Karpas-422 (cell line): ENCODE results near the gene LRBA. TPM values are rescaled to one million over a fixed set of nuclear protein-coding genes. Genes with fewer than 3 reads are reported as not detected.

Experiments
- DNase-seq: peaks from one replicate; pipeline ENCODE4 v3.0.0-alpha.2; 2015
- H2AFZ ChIP-seq: fragments of 200-600 bp; sonication (generic); 2 replicates; pipeline ENCODE4 v1.6.1; 2014; ENCODE audit warnings: antibody characterized with exemption, low read length, mixed read lengths
- H3K27ac ChIP-seq: fragments of 200-600 bp; sonication (generic); 2 replicates; pipeline ENCODE4 v1.5.1; 2014; ENCODE audit warnings: mild to moderate bottlenecking, low read length, moderate library complexity
- H3K27me3 ChIP-seq: fragments of 200-600 bp; sonication (generic); 2 replicates; pipeline ENCODE4 v1.6.1; 2014; ENCODE audit warnings: low read length, mixed read lengths
- H3K36me3 ChIP-seq: fragments of 200-600 bp; sonication (generic); 2 replicates; pipeline ENCODE4 v1.6.1; 2014; ENCODE audit warnings: low read length, mixed read lengths; ENCODE audit not compliant: insufficient read depth
- H3K4me1 ChIP-seq: fragments of 200-600 bp; sonication (generic); 2 replicates; pipeline ENCODE4 v1.6.1; 2014; ENCODE audit warnings: mild to moderate bottlenecking, low read length, mixed read lengths
- H3K4me2 ChIP-seq: fragments of 200-600 bp; sonication (generic); 2 replicates; pipeline ENCODE4 v1.6.1; 2014; ENCODE audit warnings: low read length, low read depth, mild to moderate bottlenecking; ENCODE audit not compliant: poor library complexity, severe bottlenecking
- H3K4me3 ChIP-seq: fragments of 200-600 bp; sonication (generic); 2 replicates; pipeline ENCODE4 v1.5.1; 2014; ENCODE audit warnings: mild to moderate bottlenecking, antibody characterized with exemption, low read length, mixed read lengths
- H3K79me2 ChIP-seq: fragments of 200-600 bp; sonication (generic); 2 replicates; pipeline ENCODE4 v1.6.1; 2014; ENCODE audit warnings: mild to moderate bottlenecking, low read length, mixed read lengths
- H3K9ac ChIP-seq: fragments of 200-600 bp; sonication (generic); 2 replicates; pipeline ENCODE4 v1.6.0; 2014; ENCODE audit warnings: low read length
- H3K9me2 ChIP-seq: fragments of 200-600 bp; sonication (generic), shearing (Covaris generic); replicated peaks from 2 replicates; pipeline ENCODE4 v1.6.0; 2014; ENCODE audit warnings: mild to moderate bottlenecking, low read length, moderate library complexity; ENCODE audit not compliant: insufficient read depth
- H3K9me3 ChIP-seq: fragments of 300-700, 200-600 bp; sonication (generic); 2 replicates; pipeline ENCODE4 v1.6.1; 2014; ENCODE audit warnings: low read length, mixed read lengths
- H4K20me1 ChIP-seq: fragments of 200-600 bp; sonication (generic); 2 replicates; pipeline ENCODE4 v1.6.1; 2014; ENCODE audit warnings: mild to moderate bottlenecking, antibody characterized with exemption, low read length, low read depth; ENCODE audit not compliant: insufficient read depth
- total RNA-seq: library from RNA; depleted of rRNA; stranded (reverse); fragments of >200 nt; shearing (Covaris generic); gene quantifications from 2 replicates; pipeline ENCODE4 v1.2.3, GENCODE V29; 2014; ENCODE audit warnings: low replicate concordance

LRBA gene
- total RNA-seq, 1 experiment from 2014 or later = 131 TPM

DNA sequence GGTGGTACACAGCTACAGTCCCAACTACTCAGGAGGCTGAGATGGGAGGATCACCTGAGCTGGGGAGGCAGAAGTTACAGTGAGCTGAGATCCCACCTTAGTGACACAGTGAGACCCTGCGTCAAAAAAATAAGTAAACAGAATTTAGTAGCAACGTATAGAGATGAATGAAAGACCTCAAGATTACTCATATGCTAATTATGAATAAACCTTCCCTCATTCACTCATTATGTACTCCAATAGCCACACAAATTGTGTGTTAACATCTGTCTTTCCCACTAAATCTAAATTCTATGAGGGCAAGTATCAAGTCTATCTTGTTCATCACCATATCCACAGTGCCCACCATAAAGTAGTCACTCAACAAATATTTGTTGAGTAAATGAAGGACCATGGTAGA, 111.5 kb downstream of the LRBA start:
- H3K36me3 ChIP-seq = peaks cover 63% of the 10 kb centered on the region
- no peaks in the 10 kb centered on the region for H3K27me3 ChIP-seq
- no peak overlapping the region for H3K4me3 ChIP-seq

DNA sequence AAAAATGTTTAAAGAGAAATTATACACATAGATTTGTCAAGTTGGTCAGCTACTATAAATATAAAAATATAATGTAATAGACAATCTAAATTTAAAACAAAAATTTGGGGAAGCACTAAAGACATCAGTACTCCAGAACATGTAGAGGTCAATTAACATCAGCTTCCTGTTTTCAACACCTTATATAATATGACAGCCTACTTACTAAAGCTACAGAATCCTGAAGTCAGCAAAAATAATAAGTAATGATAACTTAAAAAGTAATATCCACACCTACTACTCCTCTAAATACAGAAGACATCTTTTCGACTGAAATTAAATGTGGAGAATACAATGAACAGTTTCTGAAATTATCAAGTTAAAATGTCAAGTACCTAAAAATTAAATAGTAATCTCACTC, 118.6 kb downstream of the LRBA start:
- 0 out of 2 replicates have a peak, but pooled peaks cover 7% of the 10 kb centered on the region for H3K79me2 ChIP-seq
- no peak overlapping the region for H3K4me3 ChIP-seq
- H2AFZ ChIP-seq = no peak overlapping the region
- no peaks in the 10 kb centered on the region for H3K9me2 ChIP-seq
- H4K20me1 ChIP-seq = no peaks in the 10 kb centered on the region
- no peaks in the 10 kb centered on the region for H3K27me3 ChIP-seq
- H3K4me1 ChIP-seq = no peaks in the 10 kb centered on the region
- H3K9me3 ChIP-seq = no peaks in the 10 kb centered on the region
- H3K4me2 ChIP-seq = no peak overlapping the region
- H3K27ac ChIP-seq = no peak overlapping the region
- no peak overlapping the region for H3K9ac ChIP-seq
- DNase-seq = no peak
- peaks cover 54% of the 10 kb centered on the region for H3K36me3 ChIP-seq

More for the DNA sequence above, 111.5 kb downstream of the LRBA start:
- H3K9ac ChIP-seq = no peak overlapping the region
- DNase-seq = no peak
- no peaks in the 10 kb centered on the region for H3K9me2 ChIP-seq
- no peak overlapping the region for H3K27ac ChIP-seq
- peaks cover 23% of the 10 kb centered on the region; the same call in 1 of the 2 replicates for H3K79me2 ChIP-seq
- H3K4me2 ChIP-seq = no peak overlapping the region
- H3K4me1 ChIP-seq = no peaks in the 10 kb centered on the region
- no peaks in the 10 kb centered on the region; the same call in 1 of the 2 replicates for H3K9me3 ChIP-seq
- no peaks in the 10 kb centered on the region for H4K20me1 ChIP-seq
- no peak overlapping the region for H2AFZ ChIP-seq

DNA sequence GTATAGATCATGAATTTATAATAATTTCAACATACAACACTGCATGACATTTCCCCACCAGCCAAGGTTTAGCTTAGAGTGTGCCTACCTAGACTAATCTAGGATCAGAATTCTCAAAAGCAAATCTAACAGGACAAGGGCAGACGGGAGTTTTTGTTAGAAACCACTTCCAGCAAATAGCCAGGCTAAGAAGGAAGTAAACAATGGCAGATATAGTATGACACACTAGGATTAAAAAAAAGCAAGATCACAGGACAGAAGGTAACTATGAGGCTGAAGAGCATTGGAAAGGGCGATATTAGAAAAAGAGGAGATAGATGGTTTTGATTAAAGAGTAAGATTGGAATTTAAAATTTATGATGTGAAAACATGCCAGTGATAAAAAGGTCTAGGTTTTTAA, 124.8 kb downstream of the LRBA start:
- H3K4me2 ChIP-seq = no peak overlapping the region
- no peaks in the 10 kb centered on the region for H3K27me3 ChIP-seq
- no peak overlapping the region for H3K9ac ChIP-seq
- DNase-seq = no peak
- no peaks in the 10 kb centered on the region for H3K9me3 ChIP-seq
- no peak overlapping the region for H2AFZ ChIP-seq
- no peak overlapping the region for H3K4me3 ChIP-seq
- H3K9me2 ChIP-seq = no peaks in the 10 kb centered on the region
- no peak overlapping the region for H3K27ac ChIP-seq
- H3K4me1 ChIP-seq = peaks cover 7% of the 10 kb centered on the region
- H3K36me3 ChIP-seq = peaks cover 26% of the 10 kb centered on the region
- no peaks in the 10 kb centered on the region for H4K20me1 ChIP-seq
- peaks cover 9% of the 10 kb centered on the region; the same call in 1 of the 2 replicates for H3K79me2 ChIP-seq

DNA sequence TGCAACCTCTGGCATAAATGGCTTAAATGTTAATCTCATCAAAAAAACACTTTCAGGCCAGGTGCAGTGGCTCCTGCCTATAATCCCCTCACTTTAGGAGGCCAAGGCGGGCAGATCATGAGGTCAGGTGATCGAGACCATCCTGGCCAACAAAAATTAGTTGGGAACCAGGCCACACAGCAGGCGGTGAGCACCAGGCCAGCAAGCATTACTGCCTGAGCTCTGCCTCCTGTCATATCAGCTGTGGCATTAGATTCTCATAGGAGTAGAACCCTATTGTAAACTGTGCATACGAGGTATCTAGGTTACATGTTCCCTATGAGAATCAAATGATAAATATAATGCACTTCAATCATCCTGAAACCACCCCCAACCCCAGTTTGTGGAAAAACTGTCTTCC, 125.8 kb downstream of the LRBA start:
- Histone ChIP-seq H3K9me3 (no peaks in the 10 kb centered on the region), H3K27ac (no peak overlapping the region), H3K4me3 (no peak overlapping the region), H4K20me1 (no peaks in the 10 kb centered on the region), H3K79me2 (peaks cover 12% of the 10 kb centered on the region; the same call in 1 of the 2 replicates), H3K36me3 (peaks cover 22% of the 10 kb centered on the region), H3K9me2 (no peaks in the 10 kb centered on the region), H3K9ac (no peak overlapping the region), H3K4me1 (peaks cover 17% of the 10 kb centered on the region), H2AFZ (no peak overlapping the region), H3K27me3 (no peaks in the 10 kb centered on the region), H3K4me2 (no peak overlapping the region)
- DNase-seq = no peak

DNA sequence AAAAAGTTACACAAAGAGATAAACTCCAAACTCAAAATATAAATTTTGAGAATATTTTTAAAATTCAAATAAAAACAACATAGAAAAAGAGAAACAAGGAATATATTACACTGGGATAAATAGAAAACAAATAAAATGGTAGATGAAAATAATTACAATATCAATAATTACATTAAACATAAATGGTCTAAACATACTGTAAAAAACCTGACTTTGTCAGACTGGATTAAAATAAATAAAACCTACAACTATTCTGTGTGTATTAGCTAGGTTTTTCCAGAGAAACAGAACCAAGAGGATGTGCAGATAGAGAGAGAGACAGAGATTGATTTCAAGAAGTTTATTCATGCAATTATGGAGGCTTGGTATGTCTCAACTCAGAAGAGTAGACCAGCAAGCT, 126.5 kb downstream of the LRBA start:
- no peak overlapping the region for H3K27ac ChIP-seq
- H3K4me3 ChIP-seq = no peak overlapping the region
- no peaks in the 10 kb centered on the region for H3K9me2 ChIP-seq
- peaks cover 17% of the 10 kb centered on the region for H3K36me3 ChIP-seq
- H3K4me1 ChIP-seq = peaks cover 23% of the 10 kb centered on the region
- H3K27me3 ChIP-seq = no peaks in the 10 kb centered on the region
- H3K9ac ChIP-seq = no peak overlapping the region
- H3K9me3 ChIP-seq = no peaks in the 10 kb centered on the region
- no peaks in the 10 kb centered on the region for H4K20me1 ChIP-seq
- peaks cover 17% of the 10 kb centered on the region for H3K79me2 ChIP-seq
- no peak overlapping the region for H3K4me2 ChIP-seq
- H2AFZ ChIP-seq = no peak overlapping the region
- DNase-seq = no peak

DNA sequence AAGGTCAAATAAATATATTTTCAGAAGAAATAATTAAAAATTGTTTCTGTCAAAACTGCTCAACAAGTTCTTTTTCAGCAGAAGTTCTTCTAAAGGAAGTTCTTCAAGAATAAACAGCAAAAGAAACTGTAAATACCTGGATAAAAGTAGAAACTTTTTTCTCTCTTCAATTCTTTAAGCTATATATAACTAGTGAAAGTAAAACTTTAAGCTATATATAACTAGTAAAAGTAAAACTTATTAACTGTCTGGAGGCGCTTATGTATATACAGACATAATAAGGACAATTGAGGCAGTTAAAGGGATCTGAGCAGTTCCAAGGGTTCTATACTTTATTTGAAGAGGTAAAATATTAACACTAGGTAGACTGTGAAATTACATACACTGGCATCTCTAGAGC, 126.9 kb downstream of the LRBA start:
- no peak overlapping the region for H3K9ac ChIP-seq
- H2AFZ ChIP-seq = no peak overlapping the region
- H3K9me3 ChIP-seq = no peaks in the 10 kb centered on the region
- peaks cover 17% of the 10 kb centered on the region for H3K79me2 ChIP-seq
- no peaks in the 10 kb centered on the region for H3K9me2 ChIP-seq
- no peak overlapping the region for H3K27ac ChIP-seq
- H3K4me3 ChIP-seq = no peak overlapping the region
- H3K27me3 ChIP-seq = no peaks in the 10 kb centered on the region
- DNase-seq = no peak
- H3K4me2 ChIP-seq = no peak overlapping the region
- H3K36me3 ChIP-seq = peaks cover 17% of the 10 kb centered on the region
- H4K20me1 ChIP-seq = no peaks in the 10 kb centered on the region
- peaks cover 23% of the 10 kb centered on the region for H3K4me1 ChIP-seq

DNA sequence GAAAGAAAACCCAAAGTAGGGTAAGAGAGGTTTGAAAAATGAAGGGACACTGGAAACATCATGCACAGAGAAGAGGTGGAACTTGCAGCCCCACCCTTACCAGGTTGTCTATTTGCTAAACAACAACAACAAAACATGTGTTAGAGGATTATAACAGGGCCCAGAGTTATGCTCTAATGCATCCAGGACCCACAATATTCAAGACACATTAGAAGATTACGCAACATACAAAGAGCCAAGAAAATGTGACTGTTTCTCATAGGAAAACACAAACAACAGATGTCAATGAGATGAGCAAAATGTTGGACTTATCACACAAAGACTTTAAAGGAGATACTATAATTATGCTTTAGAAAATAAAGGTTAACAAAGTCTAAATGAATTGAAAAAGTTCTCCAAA, 128.5 kb downstream of the LRBA start:
- no peak for DNase-seq
- Histone ChIP-seq H3K4me3 (no peak overlapping the region), H3K79me2 (peaks cover 17% of the 10 kb centered on the region)

DNA sequence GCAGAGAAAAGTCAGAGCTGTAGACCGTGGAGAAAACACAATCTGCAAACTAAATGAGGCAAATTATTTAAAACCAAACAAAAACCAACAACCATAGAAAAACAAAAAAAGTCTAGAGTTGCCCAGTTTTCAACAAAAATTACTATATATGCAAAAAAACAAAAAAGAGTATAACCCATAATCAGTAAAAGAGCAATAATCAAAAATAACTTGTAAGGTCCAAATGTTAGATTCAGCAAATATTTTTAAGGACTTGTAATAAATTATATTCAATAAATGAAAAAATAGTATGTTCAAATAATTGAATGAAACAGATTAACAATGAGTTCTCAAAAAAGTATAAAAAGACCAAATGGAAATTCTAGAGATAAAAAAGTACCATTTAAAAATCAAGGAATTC, 130.5 kb downstream of the LRBA start:
- DNase-seq = no peak

More for the DNA sequence above, 128.5 kb downstream of the LRBA start:
- Histone ChIP-seq H3K27ac (no peak overlapping the region), H2AFZ (no peak overlapping the region), H3K9me2 (no peaks in the 10 kb centered on the region), H3K9ac (no peak overlapping the region), H3K36me3 (peaks cover 13% of the 10 kb centered on the region; the same call in 1 of the 2 replicates), H3K4me1 (peaks cover 23% of the 10 kb centered on the region), H4K20me1 (no peaks in the 10 kb centered on the region), H3K4me2 (no peak overlapping the region), H3K9me3 (no peaks in the 10 kb centered on the region), H3K27me3 (no peaks in the 10 kb centered on the region)

More for the DNA sequence above, 130.5 kb downstream of the LRBA start:
- H3K9ac ChIP-seq = peak overlapping the region; percentile 37
- peaks cover 23% of the 10 kb centered on the region for H3K4me1 ChIP-seq
- H2AFZ ChIP-seq = no peak overlapping the region
- no peaks in the 10 kb centered on the region; the same call in 1 of the 2 replicates for H3K9me3 ChIP-seq
- H3K9me2 ChIP-seq = no peaks in the 10 kb centered on the region
- peak overlapping the region; percentile 1; the same call in 1 of the 2 replicates for H3K27ac ChIP-seq
- peaks cover 34% of the 10 kb centered on the region for H3K79me2 ChIP-seq
- H4K20me1 ChIP-seq = no peaks in the 10 kb centered on the region
- peaks cover 23% of the 10 kb centered on the region; the same call in 1 of the 2 replicates for H3K36me3 ChIP-seq
- H3K4me2 ChIP-seq = peak overlapping the region; percentile 66
- H3K27me3 ChIP-seq = no peaks in the 10 kb centered on the region
- peak overlapping the region; percentile 42 for H3K4me3 ChIP-seq
